Measurements from ENCODE around the gene PLXDC2.

- no peak for TF ChIP-seq CTCF (IDR thresholded peaks at IDR 0.05)
- no peak for TF ChIP-seq POLR2A (IDR thresholded peaks at IDR 0.05)
- TF ChIP-seq POLR2AphosphoS5 (IDR thresholded peaks at IDR 0.05), result no peak
Observed at GRCh38 chr10:19958787-19959186, 142.6 kb downstream of the PLXDC2 start.
